ENCODE results near the gene LMBRD2.

LMBRD2 gene

DNA sequence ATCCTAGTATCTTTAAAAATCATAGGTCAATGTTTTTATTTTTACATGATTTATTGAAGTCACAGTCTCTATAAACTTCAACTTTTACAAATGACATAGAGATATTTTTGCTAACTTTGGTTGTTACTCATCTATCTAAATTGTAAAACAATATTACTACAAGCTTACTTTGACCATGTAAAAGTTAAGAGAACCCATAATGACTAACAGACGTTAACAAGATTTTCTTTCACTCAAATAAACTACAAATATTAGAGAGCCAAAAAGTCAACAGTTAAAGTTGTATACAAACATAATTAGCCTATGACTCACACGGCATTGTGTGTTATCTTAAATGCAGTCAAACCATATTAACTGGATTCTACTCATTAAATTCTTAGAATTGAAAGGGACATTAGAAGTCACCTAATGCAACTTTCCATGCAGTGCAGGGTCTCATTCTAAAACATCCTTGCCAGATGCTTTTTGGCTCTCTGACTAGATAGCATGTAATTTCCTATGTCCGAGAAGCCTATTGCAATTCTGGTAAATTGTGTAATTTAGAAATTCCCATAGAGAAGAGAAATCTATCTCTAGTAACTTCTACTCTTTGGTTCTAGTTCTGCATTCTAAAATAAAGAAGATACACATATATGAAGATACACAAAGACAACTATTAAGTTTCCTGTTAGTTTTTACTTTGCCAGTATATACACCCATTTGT, 42.8 kb downstream of the LMBRD2 start:
- no peak for DNase-seq (ENCODE audit: low read depth)

- DNase-seq (ENCODE audit: low read depth): no peak
Measured at GRCh38 chr5:36105819-36106218, 45.9 kb downstream of the LMBRD2 start.

- DNase-seq (ENCODE audit: low read depth): no peak
Measured at GRCh38 chr5:36099748-36100147, 51.9 kb downstream of the LMBRD2 start.

DNA sequence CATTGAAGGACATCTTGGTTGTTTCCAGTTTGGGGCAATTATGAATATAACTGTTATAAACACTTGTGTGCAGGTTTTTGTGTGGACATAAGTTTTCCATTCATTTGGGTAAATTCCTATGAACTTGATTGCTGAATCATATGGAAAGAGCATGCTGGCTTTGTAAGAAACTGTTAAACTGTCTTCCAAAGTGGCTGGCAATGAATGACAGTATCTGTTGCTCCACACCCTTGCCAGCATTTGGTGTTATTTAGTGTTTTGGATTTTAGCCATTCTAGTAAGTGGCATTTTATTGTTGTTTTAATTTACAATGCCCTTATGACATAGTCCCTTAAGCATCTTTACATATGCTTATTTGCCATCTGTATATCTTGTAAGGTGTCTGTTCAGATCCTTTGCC, 55.2 kb downstream of the LMBRD2 start:
- no peak for DNase-seq (ENCODE audit: low read depth)

DNA sequence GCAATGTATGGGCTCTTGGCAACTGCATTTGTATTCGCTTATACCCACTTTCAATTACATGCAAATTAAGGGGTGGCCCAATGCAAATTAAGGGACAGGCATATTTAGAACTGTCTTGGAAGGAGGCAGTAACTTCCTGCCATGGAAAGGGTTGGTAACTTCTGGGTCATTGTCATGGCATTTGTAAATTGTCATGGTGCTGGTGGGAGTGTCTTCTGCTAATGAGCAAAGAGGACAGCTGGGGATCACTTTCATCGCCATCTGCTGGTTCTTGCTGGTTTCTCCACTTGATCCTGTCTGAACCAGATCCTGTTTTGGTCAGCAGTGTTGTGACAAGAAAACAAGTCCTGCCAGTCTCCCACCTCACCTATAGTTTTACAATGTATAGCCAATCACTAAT, 61.7 kb downstream of the LMBRD2 start:
- no peak for DNase-seq (ENCODE audit: low read depth)

DNA sequence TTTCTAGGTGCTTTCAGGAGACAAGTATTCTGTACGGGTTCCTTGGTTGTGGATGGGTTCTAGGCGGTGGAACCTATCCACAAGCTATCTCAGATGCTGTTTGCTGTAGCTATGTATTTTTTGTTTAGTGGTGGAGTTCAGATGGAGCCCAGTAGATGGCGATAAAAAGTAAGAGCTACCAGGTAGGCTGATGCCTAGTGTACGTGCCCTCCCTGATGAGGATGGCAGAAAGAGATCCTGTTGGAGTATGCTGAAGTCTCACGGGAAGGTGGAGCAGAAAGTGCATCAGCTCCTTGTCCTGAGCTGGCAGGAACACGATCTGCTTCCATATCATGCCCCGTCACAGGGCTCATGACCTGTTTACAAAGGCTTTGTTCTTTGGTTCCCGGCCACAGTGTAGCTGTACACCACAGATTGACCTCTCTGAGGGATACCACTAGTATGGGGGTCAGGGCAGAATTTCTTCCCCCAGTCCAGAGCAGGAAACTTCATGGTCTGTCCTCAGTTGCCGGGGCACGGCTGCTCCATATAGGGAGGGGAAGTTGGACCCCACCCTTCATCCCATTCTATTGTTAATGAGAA, 72.4 kb downstream of the LMBRD2 start:
- no peak for DNase-seq (ENCODE audit: low read depth)

DNA sequence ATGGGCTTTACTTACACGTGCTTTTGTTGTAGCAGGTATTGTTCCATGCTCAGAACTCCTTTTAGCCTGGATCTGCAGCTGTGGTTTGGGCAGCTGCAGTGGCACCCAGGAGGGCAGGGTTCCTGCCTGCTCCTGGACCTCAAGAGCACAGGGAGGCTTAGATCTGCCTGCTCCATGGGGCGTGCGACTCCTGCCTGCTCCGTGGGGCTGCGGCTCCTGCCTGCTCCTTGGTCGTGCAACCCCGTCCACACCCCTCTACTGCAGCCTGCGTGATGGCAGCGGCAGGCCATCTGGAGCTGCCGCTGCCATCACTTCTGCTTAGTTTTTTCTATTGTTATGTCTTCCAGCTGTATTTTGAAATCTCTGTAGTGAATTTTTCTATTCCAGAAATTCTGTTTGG, 73.3 kb downstream of the LMBRD2 start:
- DNase-seq (ENCODE audit: low read depth): no peak

DNA sequence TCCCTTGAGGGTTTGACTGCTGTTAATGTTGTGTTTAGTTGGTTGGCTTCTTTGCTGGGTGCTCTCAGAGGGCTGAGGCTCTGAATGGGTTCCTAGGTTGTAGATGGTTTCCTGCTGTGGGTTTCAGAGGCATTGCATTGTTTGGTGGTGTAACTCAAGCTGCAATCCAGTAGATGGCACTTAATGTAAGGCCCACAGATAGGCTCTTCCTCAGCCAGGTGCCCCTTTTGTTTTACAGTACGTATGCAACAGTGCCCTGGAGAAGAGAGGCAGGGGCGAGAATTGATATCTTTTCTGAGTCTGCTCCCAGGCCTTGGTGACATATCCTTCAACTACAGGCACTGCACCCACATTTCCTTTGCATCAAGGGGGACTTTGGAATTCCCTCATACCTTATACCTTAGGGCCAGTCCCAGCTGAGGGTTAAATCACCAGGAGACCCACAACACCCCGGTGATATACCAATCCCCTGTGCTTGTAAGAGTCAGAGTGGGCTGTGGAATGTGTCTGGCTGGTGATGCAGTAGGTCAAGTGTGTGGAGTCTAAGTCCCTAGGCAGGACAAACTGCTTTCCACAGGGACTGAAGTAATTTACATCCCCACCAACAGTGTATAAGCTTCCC, 78.0 kb downstream of the LMBRD2 start:
- DNase-seq (ENCODE audit: low read depth): no peak

GRCh38 chr5:36070687-36071571, 80.8 kb downstream of the LMBRD2 start:
- DNase-seq (ENCODE audit: low read depth): no peak

DNA sequence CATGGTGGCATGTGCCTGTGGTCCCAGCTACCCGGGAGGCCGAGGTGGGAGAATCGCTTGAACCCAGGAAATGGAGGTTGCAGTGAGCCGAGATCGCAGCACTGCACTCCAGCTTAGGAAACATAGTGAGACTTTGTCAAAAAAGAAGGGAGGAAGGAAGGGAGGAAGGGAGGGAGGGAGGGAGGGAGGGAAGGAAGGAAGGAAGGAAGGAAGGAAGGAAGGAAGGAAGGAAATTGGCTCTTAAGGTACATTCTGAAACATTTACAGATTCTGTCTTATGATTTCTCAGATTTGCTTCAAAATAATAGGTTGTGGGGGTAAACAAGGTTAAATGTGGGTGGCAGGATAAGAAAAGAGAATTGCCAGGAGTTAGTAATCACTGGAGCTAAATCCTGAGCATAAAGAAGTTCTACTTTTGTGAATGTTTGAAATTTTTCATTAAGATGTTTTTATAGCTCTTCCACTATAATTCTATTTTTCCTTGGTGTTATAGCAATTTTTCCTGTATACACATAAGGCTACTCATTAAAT, 82.9 kb downstream of the LMBRD2 start:
- DNase-seq (ENCODE audit: low read depth): no peak

GRCh38 chr5:36066540-36067210, 85.0 kb downstream of the LMBRD2 start, which contains the start of gene UGT3A2:
UGT3A2 (minus strand) TSS chr5:36066882; CDS start chr5:36066789, 93 bp downstream.
- no peak for DNase-seq (ENCODE audit: low read depth)

- no peak for DNase-seq (ENCODE audit: low read depth)
Measured at GRCh38 chr5:36066001-36066539, 85.6 kb downstream of the LMBRD2 start.

DNA sequence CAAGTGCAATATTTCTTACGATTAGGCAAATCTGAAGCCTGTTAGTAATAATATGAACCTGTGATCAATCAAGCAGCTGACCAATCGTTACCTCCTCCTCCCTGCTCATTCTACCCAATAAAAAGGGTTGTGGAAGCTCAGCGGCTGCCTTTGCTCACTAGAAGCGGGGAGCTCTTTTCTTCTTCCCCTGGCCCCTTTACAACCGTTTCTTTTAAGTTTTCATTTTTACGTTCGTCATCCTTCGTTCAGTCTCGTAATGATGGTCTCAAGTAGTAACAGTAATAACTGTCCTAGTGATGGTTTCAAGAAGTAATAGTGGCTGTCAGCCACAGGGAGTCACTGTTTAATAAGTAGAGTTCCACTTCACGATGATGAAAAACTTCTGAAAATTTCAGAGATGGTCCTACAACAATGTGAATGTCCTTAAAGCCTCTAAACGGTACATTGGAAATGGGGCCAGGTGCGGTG, 91.2 kb downstream of the LMBRD2 start:
- no peak for DNase-seq (ENCODE audit: low read depth)

DNA sequence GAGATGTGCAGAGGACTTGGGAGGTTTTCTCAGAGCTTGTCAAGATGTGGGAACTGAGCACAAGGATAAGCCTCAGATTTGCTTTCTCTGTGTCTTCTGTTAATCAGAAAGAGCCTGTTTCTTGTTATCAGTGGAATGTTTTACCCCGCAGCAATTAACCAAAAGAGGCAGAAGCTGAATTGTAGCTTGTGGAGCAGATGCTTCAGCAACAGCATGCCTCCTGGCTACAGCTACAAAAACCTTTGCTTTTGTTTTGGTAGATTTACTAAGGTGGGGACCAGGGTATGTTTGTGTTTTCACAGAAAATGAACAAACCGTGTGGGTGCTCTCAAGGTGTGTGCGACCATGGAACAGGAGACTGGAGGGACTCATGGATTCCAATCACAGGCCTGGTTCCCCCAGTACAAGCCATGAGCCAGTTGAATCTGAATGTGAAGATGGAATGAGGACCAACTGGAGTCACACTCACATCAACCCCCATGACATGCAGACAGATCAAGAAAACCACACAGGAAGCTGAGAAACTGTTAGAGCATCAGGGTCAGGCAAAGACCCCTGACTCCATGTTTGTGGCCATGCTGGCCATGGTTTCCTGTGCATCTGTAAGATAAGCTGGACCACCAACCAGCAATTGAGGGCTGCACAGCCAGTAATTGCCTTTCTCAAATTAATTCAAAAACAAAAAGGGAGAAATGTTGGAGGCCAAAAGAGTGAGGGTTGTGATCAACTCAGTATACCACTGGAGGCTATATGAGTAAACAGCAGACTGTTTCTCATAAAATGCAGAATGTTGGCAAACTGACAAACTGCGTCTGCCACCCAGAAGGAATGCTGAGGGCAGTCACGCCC, 91.9 kb downstream of the LMBRD2 start:
- DNase-seq (ENCODE audit: low read depth): no peak

DNA sequence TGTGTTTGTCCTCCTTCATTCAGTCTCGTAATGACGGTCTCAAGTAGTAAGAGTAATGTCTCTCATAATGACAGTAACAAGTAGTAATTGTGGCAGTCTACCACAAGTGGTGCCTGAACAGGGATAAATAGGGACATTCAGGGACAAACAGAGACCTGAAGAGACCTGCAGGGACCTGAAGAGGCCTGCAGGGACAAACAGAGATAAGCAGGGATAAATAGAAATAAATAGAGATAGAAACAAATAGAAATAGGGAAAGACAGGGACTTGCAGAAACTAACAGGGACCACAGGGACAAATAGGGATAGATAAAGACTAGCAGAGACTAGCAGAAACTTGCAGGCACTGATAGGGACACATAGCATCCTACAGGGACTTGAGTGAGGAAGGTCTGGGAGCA, 92.9 kb downstream of the LMBRD2 start:
- DNase-seq (ENCODE audit: low read depth): no peak

- no peak for DNase-seq (ENCODE audit: low read depth)
Measured at GRCh38 chr5:36057386-36057785, 94.3 kb downstream of the LMBRD2 start.

DNA sequence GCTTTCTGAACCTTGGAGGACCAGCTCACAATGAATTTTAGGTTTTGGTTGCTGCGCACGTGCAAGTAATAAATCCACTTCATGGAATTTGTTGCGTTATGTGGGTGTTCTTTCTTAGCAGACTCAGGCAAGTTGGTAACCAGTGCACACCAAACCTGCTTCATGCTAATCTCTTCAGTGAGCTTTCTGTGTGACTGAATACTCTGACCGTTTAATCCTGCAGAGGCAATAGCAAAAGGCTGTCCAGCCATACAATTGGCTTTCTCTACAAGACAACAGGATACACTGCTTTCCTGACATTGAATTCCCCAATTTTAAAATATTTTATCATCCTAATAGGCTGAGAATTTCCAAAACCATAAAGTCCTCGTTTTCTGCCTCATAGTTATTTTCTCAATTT, 95.3 kb downstream of the LMBRD2 start:
- DNase-seq (ENCODE audit: low read depth): no peak

- DNase-seq (ENCODE audit: low read depth): no peak
Measured at GRCh38 chr5:36055984-36056383, 95.7 kb downstream of the LMBRD2 start.

GRCh38 chr5:36054647-36055046, 97.0 kb downstream of the LMBRD2 start:
- no peak for DNase-seq (ENCODE audit: low read depth)

DNA sequence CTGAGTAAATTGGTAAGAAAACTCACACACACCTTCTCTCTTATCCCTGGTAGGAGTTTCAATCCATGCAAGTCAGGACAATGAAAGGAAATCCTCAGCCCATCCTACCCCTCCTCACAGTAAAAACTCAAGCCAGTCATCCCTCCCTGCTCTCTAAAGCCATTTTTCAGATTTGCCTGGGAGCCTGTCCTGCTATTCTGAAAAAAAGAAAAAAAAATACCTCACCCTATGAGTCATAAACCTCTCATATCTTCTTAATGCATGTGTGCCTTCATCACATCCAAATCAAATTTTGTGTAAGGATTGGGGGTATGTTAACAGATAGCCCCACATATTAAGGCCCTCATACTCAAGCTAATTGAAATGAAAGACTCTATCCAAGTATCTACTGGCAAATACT, 99.1 kb downstream of the LMBRD2 start:
- DNase-seq (ENCODE audit: low read depth): no peak

Measured in stimulated activated CD8-positive, alpha-beta memory T cell treated with anti-CD3 and anti-CD28 coated beads, Interleukin-12 subunit alpha, Interleukin-12 subunit beta, amount 100 ng/mL, for 1 hour (primary cell).